Measurements from ENCODE around the gene RPL29. TPM values are rescaled to one million over a fixed set of nuclear protein-coding genes. Genes with fewer than 3 reads are reported as not detected.

Gene RPL29
- total and polyA plus RNA-seq, 4 donors: 711 to 2,402 (median 1,234) TPM

DNA sequence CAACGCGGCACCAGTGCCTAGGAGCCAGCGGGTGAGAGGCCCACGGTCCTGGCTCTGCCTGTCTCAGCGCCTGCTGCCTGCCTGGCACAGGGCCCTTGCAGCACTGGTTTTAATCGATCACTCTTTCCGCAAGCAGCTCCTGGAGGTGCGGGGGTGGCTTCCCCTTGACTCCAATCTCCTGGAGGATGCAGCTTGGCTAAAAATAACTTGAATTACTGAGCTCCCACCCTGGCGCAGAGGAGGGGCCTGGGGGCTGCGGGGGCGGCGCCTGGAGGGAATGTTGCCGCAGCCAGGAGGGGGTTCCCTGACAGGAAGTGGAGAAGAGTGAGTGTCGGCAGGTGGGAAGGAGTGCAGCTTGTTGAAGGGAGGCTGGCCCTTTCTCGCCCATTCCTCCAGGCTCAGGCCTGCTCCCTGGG, 9.9 kb upstream of the RPL29 start:
- DNase-seq (peak; percentile 42 to 70 (median 68)), ATAC-seq (ENCODE audit: insufficient read depth, low FRiP score) (no peak)
- Histone ChIP-seq H3K27ac (ENCODE audit: low read depth in 1 of 2, low read length in 1 of 2) (peak overlapping the region; percentile 56 to 57), H3K27me3 (ENCODE audit: control insufficient read depth in 3 of 3, insufficient read depth in 3 of 3, low read length in 2 of 3) (no peaks in the 10 kb centered on the region), H3K9me3 (ENCODE audit: control insufficient read depth in 4 of 4, insufficient read depth in 3 of 4, low read length in 3 of 4) (no peaks in the 10 kb centered on the region), H3K4me3 (no peak overlapping the region), H3K9ac (ENCODE audit: insufficient read depth in 1 of 2, low read length in 2 of 2) (no peak overlapping the region), H3K4me1 (ENCODE audit: control insufficient read depth in 5 of 5, insufficient read depth in 5 of 5, low read length in 5 of 5) (peaks cover 0 to 21% (median 15%) of the 10 kb centered on the region in 5 donors), H3K36me3 (ENCODE audit: control insufficient read depth in 4 of 4, insufficient read depth in 4 of 4, low read length in 4 of 4) (no peaks in the 10 kb centered on the region)
- WGBS, 2 donors: 12 to 31% methylated on average over 15 of the region's 15 CpGs
- TF ChIP-seq, protein P1, sequence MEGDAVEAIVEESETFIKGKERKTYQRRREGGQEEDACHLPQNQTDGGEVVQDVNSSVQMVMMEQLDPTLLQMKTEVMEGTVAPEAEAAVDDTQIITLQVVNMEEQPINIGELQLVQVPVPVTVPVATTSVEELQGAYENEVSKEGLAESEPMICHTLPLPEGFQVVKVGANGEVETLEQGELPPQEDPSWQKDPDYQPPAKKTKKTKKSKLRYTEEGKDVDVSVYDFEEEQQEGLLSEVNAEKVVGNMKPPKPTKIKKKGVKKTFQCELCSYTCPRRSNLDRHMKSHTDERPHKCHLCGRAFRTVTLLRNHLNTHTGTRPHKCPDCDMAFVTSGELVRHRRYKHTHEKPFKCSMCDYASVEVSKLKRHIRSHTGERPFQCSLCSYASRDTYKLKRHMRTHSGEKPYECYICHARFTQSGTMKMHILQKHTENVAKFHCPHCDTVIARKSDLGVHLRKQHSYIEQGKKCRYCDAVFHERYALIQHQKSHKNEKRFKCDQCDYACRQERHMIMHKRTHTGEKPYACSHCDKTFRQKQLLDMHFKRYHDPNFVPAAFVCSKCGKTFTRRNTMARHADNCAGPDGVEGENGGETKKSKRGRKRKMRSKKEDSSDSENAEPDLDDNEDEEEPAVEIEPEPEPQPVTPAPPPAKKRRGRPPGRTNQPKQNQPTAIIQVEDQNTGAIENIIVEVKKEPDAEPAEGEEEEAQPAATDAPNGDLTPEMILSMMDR (IDR thresholded peaks at IDR 0.05; ENCODE audit: control extremely low read depth, extremely low read depth): no peak

DNA sequence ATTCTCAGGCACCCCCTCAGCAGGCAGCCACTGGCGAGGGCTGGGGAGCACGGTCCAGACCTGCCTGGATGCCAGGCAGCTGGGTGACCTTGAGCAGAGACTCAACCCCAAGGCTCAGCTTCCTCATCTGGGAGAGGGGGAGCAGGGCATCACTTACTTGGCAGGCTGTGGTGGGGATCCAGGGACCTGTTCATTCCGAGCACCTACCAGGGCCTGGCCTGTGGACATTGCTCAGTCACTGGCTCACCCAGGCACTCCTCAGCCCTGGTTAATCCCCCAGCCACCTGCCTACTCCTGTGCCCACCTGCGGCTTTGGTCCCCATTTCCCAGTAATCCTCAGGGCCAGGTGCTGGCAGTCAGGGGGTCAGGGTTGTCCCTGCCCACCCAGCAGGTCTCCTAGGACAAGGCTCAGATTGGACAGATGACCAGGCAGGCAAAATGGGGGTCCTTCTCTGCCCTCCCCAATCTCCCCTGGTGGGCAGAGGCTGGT, 9.3 kb upstream of the RPL29 start:
- DNase-seq (no peak), ATAC-seq (ENCODE audit: insufficient read depth, low FRiP score) (no peak)
- H3K36me3 ChIP-seq (ENCODE audit: control insufficient read depth in 4 of 4, insufficient read depth in 4 of 4, low read length in 4 of 4): no peaks in the 10 kb centered on the region
- H3K27me3 ChIP-seq (ENCODE audit: control insufficient read depth in 3 of 3, insufficient read depth in 3 of 3, low read length in 2 of 3): no peaks in the 10 kb centered on the region
- H3K9me3 ChIP-seq (ENCODE audit: control insufficient read depth in 4 of 4, insufficient read depth in 3 of 4, low read length in 3 of 4): no peaks in the 10 kb centered on the region
- peaks cover 0 to 21% (median 15%) of the 10 kb centered on the region in 5 donors for H3K4me1 ChIP-seq (ENCODE audit: control insufficient read depth in 5 of 5, insufficient read depth in 5 of 5, low read length in 5 of 5)
- peak overlapping the region; percentile 56 to 57 for H3K27ac ChIP-seq (ENCODE audit: low read depth in 1 of 2, low read length in 1 of 2)
- TF ChIP-seq, protein P1 (IDR thresholded peaks at IDR 0.05; ENCODE audit: control extremely low read depth, extremely low read depth): no peak
- no peak overlapping the region for H3K9ac ChIP-seq (ENCODE audit: insufficient read depth in 1 of 2, low read length in 2 of 2)
- WGBS, 2 donors: 88 to 93% methylated on average over 4 of the region's 4 CpGs
- H3K4me3 ChIP-seq: no peak overlapping the region

DNA sequence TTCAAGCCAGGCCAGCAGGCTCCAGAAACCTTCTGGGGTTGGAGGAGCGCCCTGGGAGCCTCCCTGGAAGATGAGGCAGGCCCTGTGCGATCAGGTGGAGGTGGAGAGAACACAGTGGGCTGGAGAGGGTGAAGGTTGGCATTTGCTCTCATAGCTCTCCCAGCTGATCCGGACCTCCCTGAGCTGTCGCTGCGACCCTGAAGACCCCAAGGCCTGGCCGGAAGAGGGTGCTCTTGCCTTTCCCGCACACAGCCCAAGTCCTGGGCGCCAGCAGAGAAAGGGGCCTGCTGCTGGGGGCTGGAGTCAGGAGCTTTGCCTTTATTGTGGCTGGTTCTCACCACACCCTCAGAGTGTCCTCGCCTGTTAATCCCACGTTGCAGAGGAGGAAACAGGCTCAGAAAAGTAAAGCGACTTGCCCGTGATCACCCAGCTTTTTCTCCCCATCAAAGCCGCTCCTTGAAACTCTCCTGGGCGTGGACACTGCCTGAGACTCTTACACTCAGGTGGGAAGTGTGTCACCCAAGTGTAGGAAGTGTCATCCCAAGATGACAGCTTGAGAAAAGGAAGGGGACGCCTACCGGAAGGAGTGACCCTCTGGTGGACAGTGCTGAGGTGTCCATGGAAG, 8.6 kb upstream of the RPL29 start:
- H3K9ac ChIP-seq (ENCODE audit: insufficient read depth in 1 of 2, low read length in 2 of 2): no peak overlapping the region
- no peaks in the 10 kb centered on the region for H3K9me3 ChIP-seq (ENCODE audit: control insufficient read depth in 4 of 4, insufficient read depth in 3 of 4, low read length in 3 of 4)
- 60 to 67% methylated on average over 16 of the region's 16 CpGs for WGBS, 2 donors
- no peaks in the 10 kb centered on the region for H3K27me3 ChIP-seq (ENCODE audit: control insufficient read depth in 3 of 3, insufficient read depth in 3 of 3, low read length in 2 of 3)
- H3K27ac ChIP-seq (ENCODE audit: low read depth in 1 of 2, low read length in 1 of 2): peak overlapping the region in 1 of 2 donors; percentile 57
- H3K4me1 ChIP-seq (ENCODE audit: control insufficient read depth in 5 of 5, insufficient read depth in 5 of 5, low read length in 5 of 5): peaks cover 0 to 21% (median 15%) of the 10 kb centered on the region in 5 donors
- H3K4me3 ChIP-seq: no peak overlapping the region
- TF ChIP-seq, protein P1 (IDR thresholded peaks at IDR 0.05; ENCODE audit: control extremely low read depth, extremely low read depth): peak; percentile 27
- no peaks in the 10 kb centered on the region for H3K36me3 ChIP-seq (ENCODE audit: control insufficient read depth in 4 of 4, insufficient read depth in 4 of 4, low read length in 4 of 4)
- ATAC-seq (ENCODE audit: insufficient read depth, low FRiP score) (no peak), DNase-seq (peak; percentile 79)

Data from lung (tissue), 12 donors.